HG03571 (cell line): Measurements from ENCODE around the gene SRRM2.

Source experiments
- ATAC-seq: cut with Tn5 transposase; IDR thresholded peaks from one replicate; pipeline ENCODE4 v1.9.1; 2021; ENCODE audit not compliant: unreplicated experiment

SRRM2 gene

DNA sequence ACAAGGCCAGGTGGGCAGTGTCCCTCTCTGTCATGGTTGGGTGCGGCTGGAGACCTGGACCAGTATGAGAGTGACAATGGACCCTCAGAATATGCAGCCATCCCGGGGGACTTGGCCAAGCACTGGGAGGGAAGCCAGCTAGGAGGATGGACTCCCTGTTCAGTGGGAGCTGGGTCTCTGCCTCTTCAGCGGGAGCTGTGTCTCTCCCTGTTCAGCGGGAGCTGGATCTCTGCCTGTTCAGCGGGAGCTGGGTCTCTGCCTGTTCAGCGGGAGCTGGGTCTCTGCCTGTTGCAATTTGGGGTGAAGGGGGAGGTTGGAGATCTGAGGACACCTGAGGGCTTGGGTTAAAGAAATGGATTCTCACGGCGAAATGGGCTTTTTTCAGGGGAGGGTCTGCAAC, 38.7 kb downstream of the SRRM2 start:
- no peak for ATAC-seq

DNA sequence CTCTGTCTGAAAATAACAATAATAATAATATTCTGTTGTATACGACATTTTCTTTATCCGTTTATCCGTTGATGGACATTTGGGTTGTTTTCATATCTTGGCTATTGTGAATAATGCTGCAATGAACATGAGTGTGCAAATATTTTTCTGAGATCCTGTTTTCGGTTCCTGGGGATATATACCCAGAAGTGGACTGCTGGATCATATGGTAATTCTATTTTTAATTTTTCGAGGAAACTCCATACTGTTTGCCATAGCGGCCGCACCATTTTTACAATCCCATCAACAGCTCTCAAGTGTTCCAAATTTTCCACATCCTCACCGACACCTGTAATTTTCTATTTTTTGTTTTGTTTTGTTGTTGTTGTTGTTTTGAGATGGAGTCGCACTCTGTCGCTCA, 40.5 kb downstream of the SRRM2 start:
- no peak for ATAC-seq

DNA sequence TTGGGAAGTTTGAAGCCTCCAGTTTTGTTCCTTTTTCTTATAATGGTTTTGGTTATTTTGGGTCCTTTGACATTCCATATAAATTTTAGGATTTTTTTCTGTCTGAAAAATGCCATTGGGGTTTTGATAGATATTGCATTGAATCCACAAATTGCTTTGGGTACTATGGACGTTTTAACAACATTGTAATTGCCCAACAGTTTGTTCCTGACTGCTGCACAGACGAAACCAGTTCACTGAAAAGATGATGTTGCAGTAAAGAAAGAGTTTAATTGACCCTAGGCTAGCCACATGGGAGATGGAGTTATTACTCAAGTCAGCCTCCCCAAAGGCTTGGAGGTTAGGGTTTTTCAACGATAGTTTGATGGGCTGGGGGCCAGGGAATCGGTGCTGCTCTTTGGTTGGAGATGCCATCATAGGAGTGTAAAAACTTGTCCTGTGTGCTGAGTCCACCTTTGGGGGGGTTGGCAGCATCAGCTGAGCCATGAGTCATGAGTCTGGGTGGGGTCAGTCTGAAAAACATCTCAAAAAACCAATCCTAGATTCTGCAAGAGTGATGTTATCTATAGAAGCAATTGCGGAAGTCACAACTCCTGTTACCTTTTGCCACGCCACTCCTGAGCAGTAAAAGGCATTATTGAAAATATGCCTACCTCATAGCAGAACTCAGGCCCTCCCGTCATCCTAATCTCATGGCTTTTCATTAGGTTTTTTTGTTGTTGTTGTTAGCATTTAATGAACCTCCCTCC, 43.1 kb downstream of the SRRM2 start:
- no peak for ATAC-seq

DNA sequence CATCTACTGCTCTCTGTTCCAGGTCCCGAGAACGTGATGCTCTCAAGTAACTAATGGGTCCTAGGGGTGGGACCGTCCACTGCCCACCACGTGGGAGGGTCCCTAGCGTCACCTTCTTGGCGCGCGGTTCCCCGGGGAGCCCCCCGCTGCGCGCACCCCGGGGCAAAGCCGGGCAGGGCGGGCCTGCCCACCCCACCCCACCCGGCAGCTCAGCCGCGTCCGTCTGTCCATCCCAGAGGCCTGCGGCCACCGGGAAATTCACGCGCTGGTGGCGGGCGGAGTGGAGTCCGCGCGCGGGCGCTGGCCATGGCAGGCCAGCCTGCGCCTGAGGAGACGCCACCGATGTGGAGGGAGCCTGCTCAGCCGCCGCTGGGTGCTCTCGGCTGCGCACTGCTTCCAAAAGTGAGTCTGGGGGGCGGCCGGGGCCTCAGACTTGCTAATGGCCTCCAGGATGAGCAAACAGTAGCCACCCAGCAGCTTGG, 46.3 kb downstream of the SRRM2 start:
- no peak for ATAC-seq

DNA sequence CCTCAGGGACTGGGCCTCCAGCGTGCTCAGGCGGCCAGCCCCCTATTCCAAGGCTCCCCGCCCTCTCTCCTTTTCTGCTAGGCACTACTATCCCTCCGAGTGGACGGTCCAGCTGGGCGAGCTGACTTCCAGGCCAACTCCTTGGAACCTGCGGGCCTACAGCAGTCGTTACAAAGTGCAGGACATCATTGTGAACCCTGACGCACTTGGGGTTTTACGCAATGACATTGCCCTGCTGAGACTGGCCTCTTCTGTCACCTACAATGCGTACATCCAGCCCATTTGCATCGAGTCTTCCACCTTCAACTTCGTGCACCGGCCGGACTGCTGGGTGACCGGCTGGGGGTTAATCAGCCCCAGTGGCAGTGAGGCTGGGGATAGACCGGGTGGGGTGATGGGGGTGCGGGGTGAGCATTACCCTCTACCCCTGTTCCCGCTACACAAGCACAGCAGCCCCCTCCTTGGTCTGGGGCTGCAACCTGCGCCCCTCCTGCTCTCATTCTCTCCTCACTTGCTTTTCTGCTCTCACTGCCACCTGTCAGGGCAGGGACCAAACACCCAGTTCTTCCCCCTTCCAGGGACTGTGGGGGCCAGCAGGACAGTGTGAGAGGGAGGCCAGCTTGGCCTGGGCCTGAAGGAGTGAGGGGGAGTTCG, 46.9 kb downstream of the SRRM2 start:
- no peak for ATAC-seq

DNA sequence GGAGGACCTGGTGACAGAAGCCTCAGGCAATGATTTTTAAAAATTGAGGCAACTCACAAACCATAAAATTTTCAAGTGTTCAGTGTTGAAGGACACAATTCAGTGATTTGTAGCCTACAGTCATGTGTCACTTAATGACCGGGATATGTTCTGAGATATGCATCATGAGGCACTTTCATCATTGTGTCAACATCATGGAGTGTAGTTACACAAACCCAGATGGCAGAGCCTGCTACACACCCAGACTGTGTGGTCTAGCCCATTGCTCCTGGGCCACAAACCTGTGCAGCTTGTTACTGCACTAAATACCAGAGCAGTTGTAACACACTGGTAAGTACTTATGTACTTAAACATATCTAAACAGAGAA, 47.4 kb downstream of the SRRM2 start:
- no peak for ATAC-seq

DNA sequence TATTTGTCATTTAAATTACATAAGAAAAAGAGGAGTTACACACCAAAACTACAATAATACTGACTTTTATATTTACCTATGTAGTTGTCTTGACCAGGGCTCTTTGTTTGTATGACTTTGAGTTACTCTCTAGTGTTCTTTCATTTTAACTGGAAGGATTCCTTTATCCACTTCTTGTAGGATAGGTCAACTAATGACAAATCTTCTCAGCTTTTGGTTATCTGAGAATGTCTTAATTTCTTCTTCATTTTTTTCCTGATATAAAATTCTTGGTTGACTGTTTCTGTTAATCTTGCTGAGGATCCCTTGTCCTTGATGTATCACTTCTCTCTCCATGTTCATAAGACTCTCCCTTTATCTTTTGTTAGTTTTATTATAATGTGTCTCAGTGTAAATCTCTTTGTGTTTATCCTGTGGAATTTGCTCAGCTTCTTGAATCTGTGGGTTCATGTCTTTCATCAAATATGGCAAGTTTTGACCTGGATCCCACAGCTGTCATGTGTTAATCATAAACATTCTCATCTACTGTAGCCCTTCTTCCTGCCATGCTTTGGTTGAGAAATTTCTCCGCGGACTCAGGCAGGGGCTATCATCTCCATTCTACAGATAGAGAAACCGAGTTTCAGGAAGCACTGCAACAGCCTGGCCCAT, 51.2 kb downstream of the SRRM2 start:
- no peak for ATAC-seq

DNA sequence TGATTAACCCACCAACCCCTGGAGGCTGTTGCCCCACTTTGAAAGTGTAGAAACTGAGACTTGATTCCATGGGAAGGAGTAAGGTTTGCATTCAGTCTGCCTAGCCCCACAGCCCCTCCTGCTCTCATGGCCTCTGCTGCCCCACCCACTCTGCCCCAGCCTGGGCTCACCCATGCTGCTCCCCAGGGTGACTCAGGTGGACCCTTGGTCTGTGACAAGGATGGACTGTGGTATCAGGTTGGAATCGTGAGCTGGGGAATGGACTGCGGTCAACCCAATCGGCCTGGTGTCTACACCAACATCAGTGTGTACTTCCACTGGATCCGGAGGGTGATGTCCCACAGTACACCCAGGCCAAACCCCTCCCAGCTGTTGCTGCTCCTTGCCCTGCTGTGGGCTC, 52.3 kb downstream of the SRRM2 start:
- no peak for ATAC-seq

DNA sequence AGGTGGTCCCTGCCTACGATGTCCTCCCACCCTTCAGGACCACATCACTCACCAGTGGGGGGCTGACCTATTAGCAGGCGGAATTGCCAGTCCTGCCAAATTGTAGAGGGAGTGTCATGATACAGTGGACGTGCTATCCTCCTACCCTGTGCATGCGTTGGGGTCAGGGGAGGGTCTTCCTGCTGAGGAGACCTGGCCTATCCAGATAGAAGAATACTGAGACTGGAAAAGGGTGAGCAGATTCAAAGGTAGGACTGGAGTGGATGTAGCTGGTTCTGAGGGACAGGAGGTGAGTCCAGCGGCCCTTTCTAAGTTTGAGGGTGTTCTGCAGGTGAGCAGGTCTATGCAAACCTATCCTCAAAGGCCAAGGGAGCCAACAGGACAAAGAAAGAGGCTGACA, 53.8 kb downstream of the SRRM2 start:
- ATAC-seq, result no peak

DNA sequence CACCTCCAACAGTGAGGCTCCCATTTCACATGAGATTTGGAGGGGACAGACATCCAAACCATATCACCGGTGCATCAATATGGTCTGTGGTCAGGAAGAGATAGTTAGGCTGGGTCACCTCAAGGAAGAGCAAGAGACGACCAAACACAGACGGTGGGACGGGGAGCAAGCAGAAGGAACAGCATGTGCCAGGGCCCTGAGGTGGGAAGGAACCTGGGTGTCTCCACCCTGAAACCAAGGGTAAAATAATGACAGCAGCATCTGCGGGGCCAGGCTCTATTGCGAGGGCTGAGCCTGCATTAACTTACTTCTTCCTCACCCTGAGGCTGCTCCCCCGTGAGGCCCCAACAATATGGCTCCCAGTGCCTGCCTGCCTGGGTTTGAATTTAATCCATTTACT, 55.7 kb downstream of the SRRM2 start:
- no peak for ATAC-seq

DNA sequence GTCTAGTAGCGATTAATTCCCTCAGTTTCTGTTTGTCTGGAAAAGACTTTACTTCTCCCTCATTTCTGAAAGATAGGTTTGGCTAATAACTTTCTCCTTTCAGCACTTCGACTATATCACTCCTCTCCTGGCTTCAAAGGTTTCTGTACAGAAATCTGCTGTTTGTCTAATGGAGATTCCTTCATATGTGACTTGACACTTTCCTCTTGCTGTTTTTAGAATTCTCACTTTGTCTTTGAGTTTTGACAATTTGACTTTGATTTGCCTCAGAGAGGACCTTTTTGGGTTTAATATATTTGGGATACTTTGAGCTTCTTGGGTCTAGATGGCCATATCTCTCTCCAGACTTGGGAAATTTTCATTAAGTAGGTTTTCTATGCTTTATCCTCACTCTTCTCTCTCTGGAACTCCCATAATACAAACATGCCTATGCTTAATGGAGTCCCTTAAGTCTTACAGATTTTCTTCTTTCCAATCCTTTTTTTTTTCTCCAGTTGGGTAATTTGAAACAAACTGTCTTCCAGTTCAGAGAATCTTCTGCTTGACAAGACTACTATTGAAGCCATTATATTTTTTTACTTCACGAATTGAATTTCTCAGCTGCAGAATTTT, 56.8 kb downstream of the SRRM2 start:
- no peak for ATAC-seq

DNA sequence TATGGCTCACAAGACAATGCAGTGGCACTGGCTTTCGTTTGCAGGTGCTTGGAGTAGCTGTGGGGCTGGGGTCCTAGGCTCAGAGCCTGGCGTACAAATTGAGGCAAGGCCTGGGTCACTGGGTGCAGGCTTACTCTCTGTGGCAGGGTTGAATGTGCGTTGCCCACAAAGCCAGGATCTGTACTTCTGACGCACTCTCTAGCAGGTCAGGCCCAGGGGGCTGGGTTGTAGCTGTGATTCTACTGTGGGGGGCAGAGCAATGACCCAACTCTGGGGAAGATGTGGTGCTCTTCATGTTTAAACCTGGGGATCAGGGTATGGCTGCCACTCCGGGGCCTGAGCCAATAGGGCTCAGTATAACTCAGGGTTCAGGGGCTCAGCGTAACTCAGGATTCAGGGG, 58.2 kb downstream of the SRRM2 start:
- no peak for ATAC-seq

DNA sequence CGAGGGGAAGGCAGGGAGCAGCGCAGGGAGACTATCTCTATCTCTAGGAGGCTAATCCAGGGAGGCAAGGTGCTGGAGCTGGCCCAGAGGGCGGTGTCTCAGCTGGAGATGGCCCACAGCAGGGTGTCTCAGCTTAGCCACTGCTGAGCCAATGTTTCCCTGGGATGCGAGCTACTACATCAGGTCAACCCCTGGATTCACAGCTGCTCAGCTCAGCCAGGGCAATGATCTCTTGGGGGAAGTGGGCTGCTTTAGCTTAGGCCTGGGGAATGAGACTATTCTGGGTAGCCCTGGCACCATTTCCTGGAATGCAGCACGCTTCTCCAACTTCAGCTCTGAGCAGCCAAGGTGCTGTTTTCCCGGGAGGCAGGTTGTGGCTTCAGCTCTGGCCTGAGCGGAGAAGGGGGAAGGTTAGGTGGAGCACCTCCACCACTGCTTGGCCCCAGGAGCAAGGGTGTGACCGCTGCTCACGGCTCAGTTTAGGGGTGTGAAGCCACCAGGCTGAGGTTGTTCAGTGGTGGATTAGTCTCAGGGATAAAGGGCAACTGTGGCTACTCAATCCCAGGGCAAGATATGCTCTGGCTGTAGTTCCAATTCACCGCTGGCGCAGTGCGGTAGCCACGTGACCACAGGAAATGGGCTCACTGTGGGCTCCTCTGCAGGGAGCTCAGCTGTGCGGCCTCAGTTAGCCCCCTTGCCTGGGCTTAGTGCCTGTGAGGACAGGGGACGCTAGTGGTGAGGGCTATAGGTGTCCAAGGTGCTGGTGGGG, 59.4 kb downstream of the SRRM2 start:
- no peak for ATAC-seq

DNA sequence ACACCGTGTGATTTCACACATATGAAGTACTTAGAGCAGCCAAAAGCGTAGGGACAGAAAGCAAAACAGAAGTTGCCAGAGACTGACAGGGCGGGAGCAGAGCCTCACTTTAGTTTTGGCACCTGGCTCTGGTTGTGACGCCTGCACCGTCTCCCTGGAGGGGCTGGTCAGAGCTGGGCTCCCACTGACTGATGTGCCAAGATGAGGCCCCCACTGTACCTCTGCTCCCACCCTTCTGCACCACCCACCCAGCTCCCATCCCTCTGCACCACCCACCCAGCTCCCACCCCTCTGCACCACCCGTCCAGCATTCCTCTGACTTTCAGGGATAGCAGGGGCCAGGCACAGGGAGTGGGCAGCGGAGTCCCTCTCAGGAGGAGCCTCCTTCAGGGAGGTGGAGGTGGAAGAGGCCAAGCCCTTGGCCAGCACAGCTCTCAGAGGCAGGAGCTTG, 61.4 kb downstream of the SRRM2 start:
- ATAC-seq, result no peak

DNA sequence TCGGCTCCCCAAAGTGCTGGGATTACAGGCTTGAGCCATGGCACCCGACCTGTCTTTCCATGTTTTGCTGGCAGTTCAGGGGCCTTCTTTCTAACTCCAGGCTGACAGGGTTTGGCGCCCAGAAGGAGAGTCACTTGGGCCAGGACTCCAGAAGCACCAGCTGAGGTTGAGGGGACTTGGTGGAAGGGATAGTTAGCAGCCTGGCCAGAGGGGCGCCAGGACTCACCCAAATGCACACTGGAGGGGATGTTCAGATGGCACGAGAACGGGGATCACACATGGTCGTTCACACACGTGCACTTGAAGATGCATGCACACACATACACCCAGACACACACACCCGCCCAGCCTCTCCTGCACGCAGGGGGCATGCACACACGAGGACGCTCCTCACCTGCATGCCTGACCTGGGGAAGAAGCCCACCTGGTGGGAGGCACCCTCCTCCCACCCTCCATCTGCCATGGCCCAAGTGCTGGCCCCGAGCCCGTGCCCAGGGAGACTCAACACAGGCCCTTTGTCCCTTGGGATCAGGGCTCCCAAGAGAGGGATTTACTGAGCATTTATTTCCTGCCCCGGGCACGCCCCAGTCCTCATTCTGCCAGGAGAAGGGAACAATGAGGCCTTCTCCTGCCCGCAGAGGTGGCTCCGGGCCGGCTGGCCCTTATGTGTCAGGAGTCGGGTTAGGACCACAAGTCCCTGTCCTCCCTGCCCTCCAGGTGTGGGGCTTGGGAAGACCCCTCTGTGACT, 62.3 kb downstream of the SRRM2 start:
- ATAC-seq, result no peak

DNA sequence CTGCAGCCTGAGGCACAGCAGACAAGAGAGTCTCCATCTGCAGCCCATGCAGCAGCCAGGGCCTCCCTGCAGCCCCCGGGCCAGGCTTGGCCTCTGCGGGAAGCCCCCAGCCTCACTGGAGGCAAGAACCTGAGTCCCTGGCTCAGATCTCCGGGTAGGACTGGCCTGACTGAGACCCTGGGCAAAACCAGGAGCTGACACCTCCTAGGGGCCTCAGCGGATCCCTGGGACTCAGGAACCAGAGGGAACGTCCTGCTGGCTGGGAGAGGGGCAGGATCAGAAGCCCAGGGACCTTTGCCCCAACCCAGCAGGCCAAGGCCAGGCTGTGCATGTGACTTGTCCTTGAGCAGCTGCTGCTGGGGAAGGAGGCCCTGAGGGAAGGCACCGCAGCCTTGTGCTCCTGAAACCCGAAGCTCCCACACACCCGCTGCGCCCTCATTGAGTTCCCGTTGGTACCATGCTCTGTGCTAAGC, 62.9 kb downstream of the SRRM2 start:
- no peak for ATAC-seq

DNA sequence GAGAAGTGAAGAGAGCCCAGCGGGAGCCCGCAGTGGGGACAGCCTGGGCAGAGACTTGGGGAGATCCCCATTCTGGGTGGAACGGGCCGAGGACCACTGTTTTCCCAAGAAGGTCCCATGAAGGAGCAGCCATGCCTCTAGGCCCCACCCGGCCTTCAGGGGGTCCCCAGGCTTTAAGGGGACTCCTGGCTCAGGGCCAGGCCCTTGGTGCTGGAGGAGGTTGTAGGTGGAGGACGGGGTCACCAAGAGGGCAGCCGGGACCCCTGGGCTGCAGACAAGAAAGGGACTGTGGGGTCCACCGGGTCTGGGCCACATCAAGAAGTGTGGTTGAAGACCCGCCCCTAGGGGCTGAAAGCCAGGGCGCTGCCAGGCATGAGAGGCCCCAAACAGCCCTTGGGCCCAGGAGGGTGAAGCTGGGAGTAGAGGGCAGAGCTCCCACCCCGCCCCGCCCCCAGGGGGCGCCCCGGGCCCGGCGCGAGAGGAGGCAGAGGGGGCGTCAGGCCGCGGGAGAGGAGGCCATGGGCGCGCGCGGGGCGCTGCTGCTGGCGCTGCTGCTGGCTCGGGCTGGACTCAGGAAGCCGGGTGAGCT, 64.4 kb downstream of the SRRM2 start, which contains the start of gene PRSS21:
Gene PRSS21, plus strand, starts transcription at position 487 of the 589 bp plus-strand sequence. Its CDS starts 32 bp downstream, at position 519.
- no peak for ATAC-seq

DNA sequence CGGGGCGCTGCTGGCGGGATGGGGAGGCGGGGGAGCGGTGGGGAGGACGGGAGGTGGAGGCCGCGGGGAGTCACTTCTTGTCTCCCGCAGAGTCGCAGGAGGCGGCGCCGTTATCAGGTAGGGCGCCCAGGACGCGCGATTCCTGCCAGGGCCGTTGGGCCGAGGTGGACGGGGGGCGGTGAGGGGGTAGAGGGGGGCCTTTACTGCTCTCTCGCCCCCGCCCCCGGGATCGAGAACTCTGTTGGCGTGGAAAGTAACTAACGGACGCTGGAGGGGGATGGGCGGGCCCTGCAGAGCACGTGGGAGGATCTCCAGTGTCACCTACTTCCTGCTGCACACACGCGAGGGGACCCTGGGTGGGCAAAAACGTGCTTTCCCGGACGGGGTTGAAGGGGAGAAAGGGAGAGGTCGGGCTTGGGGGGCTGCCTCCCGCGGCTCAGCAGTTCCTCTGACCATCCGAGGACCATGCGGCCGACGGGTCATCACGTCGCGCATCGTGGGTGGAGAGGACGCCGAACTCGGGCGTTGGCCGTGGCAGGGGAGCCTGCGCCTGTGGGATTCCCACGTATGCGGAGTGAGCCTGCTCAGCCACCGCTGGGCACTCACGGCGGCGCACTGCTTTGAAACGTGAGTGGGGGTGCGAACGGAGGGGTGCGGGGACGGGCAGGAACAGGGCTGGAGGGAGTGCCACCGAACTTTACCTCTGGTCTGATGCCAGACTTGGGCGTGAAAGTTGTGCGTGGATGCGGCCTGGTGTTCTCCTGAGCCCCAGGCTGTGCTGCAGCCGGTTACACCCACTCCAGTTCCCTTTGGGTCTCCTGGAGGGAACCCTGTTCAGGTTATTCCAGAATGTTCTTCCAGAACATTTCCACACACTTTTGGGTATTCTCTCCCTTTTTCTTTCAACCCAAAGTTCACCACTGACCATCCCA, 65.2 kb downstream of the SRRM2 start:
- ATAC-seq, result no peak
